Subcutaneous adipose tissue (tissue), 4 donors: ENCODE measurements around the gene KLHL1. TPM values are rescaled to one million over a fixed set of nuclear protein-coding genes. Genes with fewer than 3 reads are reported as not detected.

Experiments used
- total RNA-seq, 4 donors: library from RNA; depleted of rRNA; stranded (reverse); fragments of >200 nt; gene quantifications; one replicate each; pipeline ENCODE4 v1.1.0, GENCODE V29; 2016
- TF ChIP-seq, protein P1 (sequence below): fragments of 450-650 bp; IDR thresholded peaks from one replicate; pipeline ENCODE4 v1.5.1; 2016; ENCODE audit warnings: low read depth, mild to moderate bottlenecking, control low read depth, antibody characterized with exemption, moderate library complexity

Gene KLHL1
- total RNA-seq, 4 donors from 2014 or later, result not detected

DNA sequence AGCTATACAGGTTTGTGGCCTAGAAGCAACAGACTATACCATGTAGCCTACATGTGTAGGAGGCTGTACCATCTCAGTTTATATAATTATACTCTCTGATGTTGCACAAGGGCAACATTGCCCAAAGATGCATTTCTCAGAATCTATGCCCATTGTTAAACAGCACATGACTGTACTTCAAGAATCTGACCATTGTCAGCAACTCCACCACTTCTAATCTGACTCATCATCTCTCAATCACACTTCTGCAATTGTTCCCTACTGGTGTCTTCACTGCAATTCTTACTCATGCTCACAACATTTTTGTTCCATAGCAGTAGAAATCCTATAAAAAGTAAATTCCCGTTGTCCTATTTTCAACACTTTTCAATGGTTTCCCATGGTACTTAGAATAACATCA is 64.6 kb downstream of the KLHL1 start:
- TF ChIP-seq, protein P1, sequence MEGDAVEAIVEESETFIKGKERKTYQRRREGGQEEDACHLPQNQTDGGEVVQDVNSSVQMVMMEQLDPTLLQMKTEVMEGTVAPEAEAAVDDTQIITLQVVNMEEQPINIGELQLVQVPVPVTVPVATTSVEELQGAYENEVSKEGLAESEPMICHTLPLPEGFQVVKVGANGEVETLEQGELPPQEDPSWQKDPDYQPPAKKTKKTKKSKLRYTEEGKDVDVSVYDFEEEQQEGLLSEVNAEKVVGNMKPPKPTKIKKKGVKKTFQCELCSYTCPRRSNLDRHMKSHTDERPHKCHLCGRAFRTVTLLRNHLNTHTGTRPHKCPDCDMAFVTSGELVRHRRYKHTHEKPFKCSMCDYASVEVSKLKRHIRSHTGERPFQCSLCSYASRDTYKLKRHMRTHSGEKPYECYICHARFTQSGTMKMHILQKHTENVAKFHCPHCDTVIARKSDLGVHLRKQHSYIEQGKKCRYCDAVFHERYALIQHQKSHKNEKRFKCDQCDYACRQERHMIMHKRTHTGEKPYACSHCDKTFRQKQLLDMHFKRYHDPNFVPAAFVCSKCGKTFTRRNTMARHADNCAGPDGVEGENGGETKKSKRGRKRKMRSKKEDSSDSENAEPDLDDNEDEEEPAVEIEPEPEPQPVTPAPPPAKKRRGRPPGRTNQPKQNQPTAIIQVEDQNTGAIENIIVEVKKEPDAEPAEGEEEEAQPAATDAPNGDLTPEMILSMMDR, result no peak

DNA sequence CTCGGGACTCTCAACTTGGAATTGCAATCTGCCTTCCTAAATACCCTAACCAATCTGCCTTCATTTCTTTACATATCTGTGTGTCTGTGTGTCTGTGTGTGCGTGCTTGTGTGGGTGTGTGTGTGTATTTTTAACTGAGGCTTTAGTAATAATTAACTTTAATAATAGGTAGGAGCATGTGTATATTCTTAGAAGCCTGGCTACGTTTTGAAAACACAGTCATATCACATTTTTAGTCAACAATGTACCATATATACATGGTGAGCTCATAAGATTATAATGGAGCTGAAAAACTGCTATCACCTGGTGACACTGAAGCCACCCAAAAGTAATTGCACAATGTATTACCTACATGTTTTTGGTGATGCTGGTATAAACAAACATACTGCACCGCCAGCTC is 66.1 kb downstream of the KLHL1 start:
- TF ChIP-seq, protein P1, result no peak

DNA sequence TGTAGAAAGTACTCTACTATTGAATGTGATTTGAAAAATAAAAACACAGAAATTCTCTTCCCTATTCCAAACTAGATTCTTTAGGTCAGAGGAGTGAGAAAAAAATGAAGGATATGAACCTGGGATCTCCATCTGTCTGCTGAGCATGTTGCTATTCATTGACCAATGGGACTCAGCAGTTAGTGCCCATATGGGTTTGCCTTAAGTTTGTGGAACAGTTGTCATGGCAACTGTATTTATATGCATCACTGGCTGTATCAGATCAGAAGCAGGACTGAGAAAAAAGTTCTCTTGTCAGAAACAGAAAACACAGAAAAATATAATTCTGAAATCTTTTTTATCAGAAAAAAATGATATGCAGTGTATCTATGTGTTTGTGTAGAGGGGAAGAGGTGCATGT is 74.0 kb downstream of the KLHL1 start:
- TF ChIP-seq, protein P1, result no peak

DNA sequence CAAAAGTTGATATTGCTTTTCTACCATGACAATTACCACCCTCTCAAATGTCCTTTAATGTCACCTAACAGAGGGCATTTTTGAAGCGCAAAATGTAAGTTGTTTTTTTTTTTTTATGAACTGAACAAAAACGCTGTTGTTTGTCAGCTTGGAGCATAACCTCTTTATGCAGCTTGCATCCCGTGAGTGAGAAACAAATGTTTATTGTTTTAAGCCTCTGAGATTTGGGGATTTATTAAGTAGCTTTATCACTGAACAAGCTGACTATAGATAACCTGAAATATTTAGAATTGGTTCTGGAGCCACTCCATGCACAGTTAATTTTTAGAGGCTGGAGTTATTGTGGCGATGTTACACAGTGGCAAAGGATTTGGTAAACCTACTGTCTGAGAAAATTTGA is 80.7 kb downstream of the KLHL1 start:
- TF ChIP-seq, protein P1, result no peak

DNA sequence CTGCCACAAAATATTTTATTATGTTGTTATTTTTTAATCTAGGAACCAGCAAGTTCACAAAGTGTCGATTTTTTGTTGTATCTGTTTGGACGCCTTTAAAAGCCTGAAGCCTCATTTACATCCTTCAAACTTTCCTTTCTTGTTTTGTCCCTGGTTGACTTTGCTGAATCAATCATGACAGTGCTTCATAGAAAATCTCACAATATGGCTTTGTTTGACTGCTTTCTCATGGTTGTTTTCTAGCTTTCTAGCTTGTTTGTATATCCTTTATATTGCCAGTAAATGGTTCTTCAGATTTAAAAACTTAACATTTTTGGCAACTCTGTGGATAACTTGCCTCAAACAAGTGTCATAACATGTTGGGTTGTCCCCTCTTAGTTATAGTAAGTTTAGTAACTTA is 84.7 kb downstream of the KLHL1 start:
- TF ChIP-seq, protein P1, result no peak

DNA sequence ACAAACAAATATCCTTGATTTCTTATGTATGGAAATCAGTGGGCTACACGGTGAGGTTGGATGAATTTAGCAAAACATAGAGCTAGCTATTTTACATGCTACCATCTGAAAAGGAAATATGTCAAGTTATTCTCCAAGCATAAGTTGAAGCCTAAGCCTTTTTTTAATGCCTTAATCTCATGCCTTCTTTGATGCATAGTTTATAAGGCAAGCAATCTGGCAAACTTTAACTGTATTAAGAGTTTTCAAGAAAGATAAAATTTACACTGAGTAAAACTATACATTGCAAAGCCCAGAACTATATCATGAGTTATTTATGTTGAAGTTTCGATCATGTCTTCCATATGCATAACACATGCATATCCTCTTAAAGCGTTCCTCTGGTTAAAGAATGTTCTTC is 85.6 kb downstream of the KLHL1 start:
- TF ChIP-seq, protein P1, result no peak

DNA sequence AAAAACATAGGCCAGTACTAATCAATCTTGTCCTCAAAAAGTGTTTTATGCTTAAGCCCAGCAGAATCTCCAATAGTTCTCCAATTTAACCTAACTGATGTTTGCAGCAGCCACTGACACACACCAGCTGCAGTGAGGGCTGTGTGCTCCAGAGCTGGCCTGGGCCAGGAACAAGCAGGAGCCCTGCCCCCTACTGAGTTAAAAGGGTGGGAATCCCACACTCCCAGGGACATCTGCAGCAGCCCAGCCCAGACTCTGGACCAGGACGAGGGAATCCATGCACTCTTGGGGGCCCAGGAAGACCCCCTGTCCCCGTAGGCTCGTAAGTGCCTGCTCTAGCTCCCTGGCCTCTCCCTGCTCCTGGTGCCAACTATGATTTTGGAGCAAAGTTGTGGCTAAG is 92.1 kb downstream of the KLHL1 start:
- TF ChIP-seq, protein P1, result no peak
